GM06990 (cell line): ENCODE results near the gene DDIT4.

Experiments
- DNase-seq: peaks from one replicate; pipeline ENCODE4 v3.0.0-alpha.2; 2011; ENCODE audit not compliant: insufficient read length; ENCODE audit errors: extremely low read depth
- H3K27me3 ChIP-seq: replicated peaks from 2 replicates; pipeline ENCODE4 v1.6.0; 2011; ENCODE audit warnings: low read length; ENCODE audit not compliant: control insufficient read depth, insufficient read depth
- H3K36me3 ChIP-seq: 2 replicates; pipeline ENCODE4 v1.5.1; 2011; ENCODE audit warnings: low read length; ENCODE audit not compliant: control insufficient read depth, insufficient read depth
- H3K4me3 ChIP-seq: replicated peaks from 2 replicates; pipeline ENCODE4 v1.5.1; 2011; ENCODE audit warnings: low read depth, mild to moderate bottlenecking, control low read depth, low read length
- TF ChIP-seq, protein P1 (sequence below): IDR thresholded peaks from 2 replicates; pipeline ENCODE4 v1.5.1; 2011; ENCODE audit warnings: low read length, control low read depth, mild to moderate bottlenecking, inconsistent platforms; ENCODE audit not compliant: insufficient read depth, poor library complexity, severe bottlenecking

DDIT4 gene

GRCh38 chr10:72309290-72310240, 35.8 kb downstream of the DDIT4 start:
- H3K36me3 ChIP-seq = no peaks in the 10 kb centered on the region
- no peaks in the 10 kb centered on the region for H3K27me3 ChIP-seq
- no peak for DNase-seq
- H3K4me3 ChIP-seq = no peak overlapping the region
- TF ChIP-seq, protein P1, sequence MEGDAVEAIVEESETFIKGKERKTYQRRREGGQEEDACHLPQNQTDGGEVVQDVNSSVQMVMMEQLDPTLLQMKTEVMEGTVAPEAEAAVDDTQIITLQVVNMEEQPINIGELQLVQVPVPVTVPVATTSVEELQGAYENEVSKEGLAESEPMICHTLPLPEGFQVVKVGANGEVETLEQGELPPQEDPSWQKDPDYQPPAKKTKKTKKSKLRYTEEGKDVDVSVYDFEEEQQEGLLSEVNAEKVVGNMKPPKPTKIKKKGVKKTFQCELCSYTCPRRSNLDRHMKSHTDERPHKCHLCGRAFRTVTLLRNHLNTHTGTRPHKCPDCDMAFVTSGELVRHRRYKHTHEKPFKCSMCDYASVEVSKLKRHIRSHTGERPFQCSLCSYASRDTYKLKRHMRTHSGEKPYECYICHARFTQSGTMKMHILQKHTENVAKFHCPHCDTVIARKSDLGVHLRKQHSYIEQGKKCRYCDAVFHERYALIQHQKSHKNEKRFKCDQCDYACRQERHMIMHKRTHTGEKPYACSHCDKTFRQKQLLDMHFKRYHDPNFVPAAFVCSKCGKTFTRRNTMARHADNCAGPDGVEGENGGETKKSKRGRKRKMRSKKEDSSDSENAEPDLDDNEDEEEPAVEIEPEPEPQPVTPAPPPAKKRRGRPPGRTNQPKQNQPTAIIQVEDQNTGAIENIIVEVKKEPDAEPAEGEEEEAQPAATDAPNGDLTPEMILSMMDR = no peak

DNA sequence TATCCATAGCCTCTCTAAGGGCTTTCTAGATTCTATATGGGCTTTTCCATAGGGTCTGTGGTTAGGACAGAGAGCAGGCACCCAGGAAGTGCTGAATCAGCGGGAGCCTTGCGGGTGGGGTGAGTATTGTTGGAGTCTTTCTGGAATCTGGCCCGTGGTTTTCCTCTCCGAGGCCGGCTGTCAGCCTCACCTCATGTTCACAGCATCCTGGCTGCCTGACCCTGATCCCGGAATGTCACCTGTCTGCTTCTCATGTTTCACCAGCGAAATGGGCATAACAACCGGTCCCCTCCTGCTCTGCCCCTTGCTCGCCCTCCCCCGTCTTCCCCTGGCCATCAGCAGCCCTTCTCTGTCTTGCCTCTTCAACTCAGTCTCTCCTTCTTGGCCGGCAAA, 36.5 kb downstream of the DDIT4 start:
- TF ChIP-seq, protein P1 = no peak
- H3K36me3 ChIP-seq = no peaks in the 10 kb centered on the region
- no peak for DNase-seq
- H3K27me3 ChIP-seq = no peaks in the 10 kb centered on the region
- H3K4me3 ChIP-seq = no peak overlapping the region

GRCh38 chr10:72310636-72311035, 36.9 kb downstream of the DDIT4 start:
- H3K27me3 ChIP-seq = no peaks in the 10 kb centered on the region
- H3K36me3 ChIP-seq = no peaks in the 10 kb centered on the region
- H3K4me3 ChIP-seq = no peak overlapping the region
- TF ChIP-seq, protein P1 = no peak
- no peak for DNase-seq

GRCh38 chr10:72311667-72312066, 37.9 kb downstream of the DDIT4 start:
- Histone ChIP-seq H3K4me3 (no peak overlapping the region), H3K36me3 (no peaks in the 10 kb centered on the region), H3K27me3 (no peaks in the 10 kb centered on the region)
- TF ChIP-seq, protein P1 = no peak
- no peak for DNase-seq

DNA sequence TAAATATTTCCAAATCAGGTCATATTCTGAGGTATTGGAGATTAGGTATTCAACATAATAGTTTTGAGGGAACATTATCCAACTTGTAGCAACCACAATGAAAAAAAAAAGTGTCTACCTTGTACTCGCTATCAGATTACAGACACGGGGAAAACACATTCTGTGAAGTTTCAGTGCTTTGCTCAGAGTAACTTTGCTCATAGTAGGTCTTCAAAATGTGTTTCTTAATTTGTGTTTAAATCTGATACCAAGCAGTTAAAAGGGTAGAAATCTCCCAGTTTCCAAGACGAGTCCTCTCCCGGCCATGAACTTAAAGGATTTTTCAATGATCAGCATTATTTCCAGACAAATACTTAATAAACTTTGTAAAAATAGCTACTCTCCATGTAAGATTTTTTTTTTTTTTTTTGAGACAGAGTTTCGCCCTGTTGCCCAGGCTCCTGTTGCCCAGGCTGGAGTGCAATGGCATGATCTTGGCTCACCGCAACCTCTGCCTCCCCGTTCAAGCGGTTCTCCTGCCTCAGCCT, 39.2 kb downstream of the DDIT4 start:
- no peaks in the 10 kb centered on the region for H3K36me3 ChIP-seq
- H3K4me3 ChIP-seq = no peak overlapping the region
- no peak for DNase-seq
- TF ChIP-seq, protein P1 = no peak
- H3K27me3 ChIP-seq = no peaks in the 10 kb centered on the region
